ENCODE results near the gene VPS45. TPM values are rescaled to one million over a fixed set of nuclear protein-coding genes. Genes with fewer than 3 reads are reported as not detected.
"Not testable (repeated sequence)": the region's sequence is repeated elsewhere in the genome, so short reads cannot be mapped to it uniquely, and the experiment has no call there.

VPS45 gene
- total and polyA plus RNA-seq, 8 donors, result 7.4 to 23.7 (median 13.2) TPM

GRCh38 chr1:150141452-150141851 is 73.9 kb downstream of the VPS45 start:
- intact Hi-C loops (cut with DNase I), result no loop called here
- ATAC-seq (no peak), FAIRE-seq (no peak), DNase-seq (no peak)
- H3K27me3 ChIP-seq, result no peaks in the 10 kb centered on the region
- no peaks in the 10 kb centered on the region for H3K9me3 ChIP-seq
- no peaks in the 10 kb centered on the region for H3K36me3 ChIP-seq
- TF ChIP-seq CTCF (IDR thresholded peaks at IDR 0.05), result no peak
- no peaks in the 10 kb centered on the region for H3K4me1 ChIP-seq
- no peak overlapping the region for H3K27ac ChIP-seq
- no peak overlapping the region for H3K4me3 ChIP-seq

DNA sequence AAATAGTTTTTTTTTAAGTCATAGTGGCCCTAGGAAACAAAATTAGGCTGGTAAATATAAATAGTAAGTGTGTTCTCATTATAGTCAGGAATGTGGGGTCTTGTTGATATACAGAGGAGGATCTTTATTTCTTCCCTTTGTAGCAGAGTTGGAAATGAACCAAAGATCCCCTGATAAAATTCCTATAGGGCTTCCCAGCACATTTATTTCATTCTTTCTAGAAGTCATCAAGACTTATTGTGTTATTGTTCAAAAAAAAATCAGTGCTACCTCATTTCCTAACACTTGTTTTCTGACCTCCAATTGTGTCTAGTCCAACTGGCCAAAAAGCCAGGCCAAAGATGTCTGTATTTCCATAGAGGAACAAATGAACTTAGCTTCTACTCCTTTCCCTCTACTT is 74.5 kb downstream of the VPS45 start:
- Histone ChIP-seq H3K27ac (no peak overlapping the region), H3K36me3 (no peaks in the 10 kb centered on the region), H3K27me3 (no peaks in the 10 kb centered on the region), H3K9me3 (no peaks in the 10 kb centered on the region), H3K4me1 (no peaks in the 10 kb centered on the region), H3K4me3 (no peak overlapping the region)
- TF ChIP-seq CTCF (IDR thresholded peaks at IDR 0.05), result no peak
- ATAC-seq, result no peak
- FAIRE-seq, result no peak
- no peak for DNase-seq
- intact Hi-C loops (cut with DNase I), result no loop called here

- Histone ChIP-seq H3K4me3 (no peak overlapping the region), H3K36me3 (no peaks in the 10 kb centered on the region), H3K27me3 (no peaks in the 10 kb centered on the region), H3K27ac (no peak overlapping the region), H3K4me1 (no peaks in the 10 kb centered on the region), H3K9me3 (no peaks in the 10 kb centered on the region)
- TF ChIP-seq CTCF (IDR thresholded peaks at IDR 0.05), result no peak
- ATAC-seq (no peak), DNase-seq (no peak), FAIRE-seq (no peak)
- intact Hi-C loops (cut with DNase I), result no loop called here
- WGBS, 2 donors, result 61 to 63% methylated on average over 5 of the region's 5 CpGs
Measured at GRCh38 chr1:150144606-150145005, 77.0 kb downstream of the VPS45 start.

- H3K9me3 ChIP-seq; DNase-seq; intact Hi-C loops (cut with DNase I); H3K27ac ChIP-seq; H3K36me3 ChIP-seq; H3K27me3 ChIP-seq; ATAC-seq; FAIRE-seq; H3K4me3 ChIP-seq; H3K4me1 ChIP-seq: not testable (repeated sequence)
- WGBS, 2 donors, result 81 to 97% methylated on average over 5 of the region's 5 CpGs
Measured at GRCh38 chr1:150146016-150146415, 78.4 kb downstream of the VPS45 start.

GRCh38 chr1:150146849-150147542 is 79.4 kb downstream of the VPS45 start:
- FAIRE-seq, result no peak

More at GRCh38 chr1:150146849-150147542, 79.4 kb downstream of the VPS45 start:
- Histone ChIP-seq H3K27ac (no peak overlapping the region), H3K4me1 (no peaks in the 10 kb centered on the region), H3K27me3 (no peaks in the 10 kb centered on the region), H3K36me3 (no peaks in the 10 kb centered on the region), H3K4me3 (no peak overlapping the region), H3K9me3 (no peaks in the 10 kb centered on the region)
- ATAC-seq (no peak), DNase-seq (no peak)
- intact Hi-C loops (cut with DNase I), result no loop called here
- WGBS, 2 donors, result 85 to 92% methylated on average over 10 of the region's 10 CpGs
- no peak for TF ChIP-seq CTCF (IDR thresholded peaks at IDR 0.05)

Measured in pancreas (tissue), 10 donors.